GM23338 (cell line): ENCODE measurements around the gene RAB22A.

Source experiments
- CREB1 ChIP-seq: fragments of 250-450 bp; sonication (Bioruptor Pico); IDR thresholded peaks from 2 replicates; pipeline ENCODE4 v1.5.0; 2020; ENCODE audit warnings: low read depth, mild to moderate bottlenecking, moderate library complexity
- EZH2 ChIP-seq: fragments of 200-600 bp; sonication (generic); IDR thresholded peaks from one replicate; pipeline ENCODE4 v1.8.0; 2017; ENCODE audit warnings: antibody characterized with exemption, mild to moderate bottlenecking, low read depth; ENCODE audit not compliant: unreplicated experiment
- EZH2phosphoT487 ChIP-seq: fragments of 200-600 bp; sonication (generic); IDR thresholded peaks from one replicate; pipeline ENCODE4 v1.8.1; 2018; ENCODE audit warnings: antibody characterized with exemption; ENCODE audit not compliant: unreplicated experiment
- JUNB ChIP-seq: IDR thresholded peaks from one replicate; pipeline ENCODE4 v1.6.1; 2016; ENCODE audit warnings: antibody characterized with exemption; ENCODE audit not compliant: unreplicated experiment
- POLR2AphosphoS5 ChIP-seq: IDR thresholded peaks from 2 replicates; pipeline ENCODE4 v1.6.1; 2016; ENCODE audit warnings: antibody characterized with exemption, low read depth
- TF ChIP-seq, protein P1 (sequence below): IDR thresholded peaks from one replicate; pipeline ENCODE4 v1.6.1; 2018; ENCODE audit warnings: antibody characterized with exemption; ENCODE audit not compliant: unreplicated experiment
- TF ChIP-seq, protein P2 (sequence below), 2 experiments: fragments of 200-600 bp in 1 of 2; sonication (generic) in 1 of 2; conservative IDR thresholded peaks; 2 replicates each; pipeline versions ENCODE4 v1.5.1 to v1.6.1; 2016 to 2017; ENCODE audit warnings: antibody characterized with exemption in 2 of 2, low read depth in 2 of 2, mild to moderate bottlenecking in 2 of 2, moderate library complexity in 1 of 2
- TF ChIP-seq, protein P3 (sequence below): IDR thresholded peaks from 2 replicates; pipeline ENCODE4 v1.6.1; 2016; ENCODE audit warnings: antibody characterized with exemption

DNA sequence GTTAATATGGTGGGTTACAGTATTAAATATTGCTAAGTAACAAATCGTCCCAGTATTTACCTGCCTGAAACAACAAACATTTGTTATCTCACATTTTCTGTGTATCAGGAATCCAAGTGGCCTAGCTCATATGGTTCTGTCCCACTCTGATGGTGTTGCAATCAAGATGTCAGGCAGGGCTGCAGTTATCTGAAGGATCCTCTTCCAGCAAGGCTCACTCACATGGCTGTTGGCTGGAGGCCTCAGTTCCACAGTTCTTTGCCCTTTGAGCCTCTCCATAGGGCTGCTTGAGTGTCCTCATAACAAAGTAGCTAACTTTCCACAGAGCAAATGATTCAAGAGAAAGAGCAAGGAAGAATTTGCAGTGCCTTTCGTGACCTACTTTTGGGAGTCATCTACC lies 17.7 kb downstream of the RAB22A start:
- TF ChIP-seq, protein P1, sequence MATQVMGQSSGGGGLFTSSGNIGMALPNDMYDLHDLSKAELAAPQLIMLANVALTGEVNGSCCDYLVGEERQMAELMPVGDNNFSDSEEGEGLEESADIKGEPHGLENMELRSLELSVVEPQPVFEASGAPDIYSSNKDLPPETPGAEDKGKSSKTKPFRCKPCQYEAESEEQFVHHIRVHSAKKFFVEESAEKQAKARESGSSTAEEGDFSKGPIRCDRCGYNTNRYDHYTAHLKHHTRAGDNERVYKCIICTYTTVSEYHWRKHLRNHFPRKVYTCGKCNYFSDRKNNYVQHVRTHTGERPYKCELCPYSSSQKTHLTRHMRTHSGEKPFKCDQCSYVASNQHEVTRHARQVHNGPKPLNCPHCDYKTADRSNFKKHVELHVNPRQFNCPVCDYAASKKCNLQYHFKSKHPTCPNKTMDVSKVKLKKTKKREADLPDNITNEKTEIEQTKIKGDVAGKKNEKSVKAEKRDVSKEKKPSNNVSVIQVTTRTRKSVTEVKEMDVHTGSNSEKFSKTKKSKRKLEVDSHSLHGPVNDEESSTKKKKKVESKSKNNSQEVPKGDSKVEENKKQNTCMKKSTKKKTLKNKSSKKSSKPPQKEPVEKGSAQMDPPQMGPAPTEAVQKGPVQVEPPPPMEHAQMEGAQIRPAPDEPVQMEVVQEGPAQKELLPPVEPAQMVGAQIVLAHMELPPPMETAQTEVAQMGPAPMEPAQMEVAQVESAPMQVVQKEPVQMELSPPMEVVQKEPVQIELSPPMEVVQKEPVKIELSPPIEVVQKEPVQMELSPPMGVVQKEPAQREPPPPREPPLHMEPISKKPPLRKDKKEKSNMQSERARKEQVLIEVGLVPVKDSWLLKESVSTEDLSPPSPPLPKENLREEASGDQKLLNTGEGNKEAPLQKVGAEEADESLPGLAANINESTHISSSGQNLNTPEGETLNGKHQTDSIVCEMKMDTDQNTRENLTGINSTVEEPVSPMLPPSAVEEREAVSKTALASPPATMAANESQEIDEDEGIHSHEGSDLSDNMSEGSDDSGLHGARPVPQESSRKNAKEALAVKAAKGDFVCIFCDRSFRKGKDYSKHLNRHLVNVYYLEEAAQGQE = no peak
- TF ChIP-seq, protein P2, sequence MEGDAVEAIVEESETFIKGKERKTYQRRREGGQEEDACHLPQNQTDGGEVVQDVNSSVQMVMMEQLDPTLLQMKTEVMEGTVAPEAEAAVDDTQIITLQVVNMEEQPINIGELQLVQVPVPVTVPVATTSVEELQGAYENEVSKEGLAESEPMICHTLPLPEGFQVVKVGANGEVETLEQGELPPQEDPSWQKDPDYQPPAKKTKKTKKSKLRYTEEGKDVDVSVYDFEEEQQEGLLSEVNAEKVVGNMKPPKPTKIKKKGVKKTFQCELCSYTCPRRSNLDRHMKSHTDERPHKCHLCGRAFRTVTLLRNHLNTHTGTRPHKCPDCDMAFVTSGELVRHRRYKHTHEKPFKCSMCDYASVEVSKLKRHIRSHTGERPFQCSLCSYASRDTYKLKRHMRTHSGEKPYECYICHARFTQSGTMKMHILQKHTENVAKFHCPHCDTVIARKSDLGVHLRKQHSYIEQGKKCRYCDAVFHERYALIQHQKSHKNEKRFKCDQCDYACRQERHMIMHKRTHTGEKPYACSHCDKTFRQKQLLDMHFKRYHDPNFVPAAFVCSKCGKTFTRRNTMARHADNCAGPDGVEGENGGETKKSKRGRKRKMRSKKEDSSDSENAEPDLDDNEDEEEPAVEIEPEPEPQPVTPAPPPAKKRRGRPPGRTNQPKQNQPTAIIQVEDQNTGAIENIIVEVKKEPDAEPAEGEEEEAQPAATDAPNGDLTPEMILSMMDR (conservative IDR thresholded peaks at IDR 0.05; ENCODE audit: low read depth in 2 of 2) = no peak
- no peak for TF ChIP-seq EZH2
- TF ChIP-seq POLR2AphosphoS5 = no peak
- TF ChIP-seq CREB1 (CRISPR knock-in tag) = no peak
- no peak for TF ChIP-seq EZH2phosphoT487
- no peak for TF ChIP-seq JUNB
- TF ChIP-seq, protein P3, sequence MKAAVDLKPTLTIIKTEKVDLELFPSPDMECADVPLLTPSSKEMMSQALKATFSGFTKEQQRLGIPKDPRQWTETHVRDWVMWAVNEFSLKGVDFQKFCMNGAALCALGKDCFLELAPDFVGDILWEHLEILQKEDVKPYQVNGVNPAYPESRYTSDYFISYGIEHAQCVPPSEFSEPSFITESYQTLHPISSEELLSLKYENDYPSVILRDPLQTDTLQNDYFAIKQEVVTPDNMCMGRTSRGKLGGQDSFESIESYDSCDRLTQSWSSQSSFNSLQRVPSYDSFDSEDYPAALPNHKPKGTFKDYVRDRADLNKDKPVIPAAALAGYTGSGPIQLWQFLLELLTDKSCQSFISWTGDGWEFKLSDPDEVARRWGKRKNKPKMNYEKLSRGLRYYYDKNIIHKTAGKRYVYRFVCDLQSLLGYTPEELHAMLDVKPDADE = no peak
